Upper lobe of right lung (tissue), 1 donor: ENCODE results near the gene TMEM178B. TPM values are rescaled to one million over a fixed set of nuclear protein-coding genes. Genes with fewer than 3 reads are reported as not detected.

Experiments
- ATAC-seq: fragments of 200-7000 bp; cut with Tn5 transposase; one replicate; pipeline ENCODE4 v1.9.1; 2020; ENCODE audit warnings: mild to moderate bottlenecking, moderate library complexity
- DNase-seq: peaks from one replicate; pipeline ENCODE4 v3.0.0-alpha.2; 2020
- H3K27ac ChIP-seq: fragments of 200-600 bp; one replicate; pipeline ENCODE4 v1.8.0; 2022
- H3K27me3 ChIP-seq: fragments of 200-600 bp; one replicate; pipeline ENCODE4 v1.8.0; 2022; ENCODE audit warnings: mild to moderate bottlenecking
- H3K36me3 ChIP-seq: fragments of 200-600 bp; one replicate; pipeline ENCODE4 v1.8.0; 2022
- H3K4me1 ChIP-seq: fragments of 200-600 bp; one replicate; pipeline ENCODE4 v1.8.0; 2022
- H3K4me3 ChIP-seq: fragments of 200-600 bp; one replicate; pipeline ENCODE4 v1.8.0; 2022; ENCODE audit warnings: mild to moderate bottlenecking
- H3K9me3 ChIP-seq: fragments of 200-600 bp; one replicate; pipeline ENCODE4 v1.8.0; 2022
- intact Hi-C: fragments of 100-400 bp; cut with DNase I; formaldehyde crosslinking; loops from one replicate; pipeline ENCODE4 v1.11.0; 2022
- total RNA-seq: library from RNA; stranded (reverse); fragmentation: NEBNext Ultra II Directional; extraction: Animal tissue kit (Norgen Biotek cat#: 25700); gene quantifications from one replicate; pipeline ENCODE4 v1.2.1, GENCODE V29; 2021
- TF ChIP-seq, protein P1 (sequence below): fragments of 200-600 bp; IDR thresholded peaks from one replicate; pipeline ENCODE4 v1.8.0; 2022; ENCODE audit warnings: antibody characterized with exemption
- donor health status: DM: no; HTN: yes; CAD: no; lungs with severe emphysema.

TMEM178B gene
- total RNA-seq, 1 donor from 2014 or later, result 1.4 TPM

DNA sequence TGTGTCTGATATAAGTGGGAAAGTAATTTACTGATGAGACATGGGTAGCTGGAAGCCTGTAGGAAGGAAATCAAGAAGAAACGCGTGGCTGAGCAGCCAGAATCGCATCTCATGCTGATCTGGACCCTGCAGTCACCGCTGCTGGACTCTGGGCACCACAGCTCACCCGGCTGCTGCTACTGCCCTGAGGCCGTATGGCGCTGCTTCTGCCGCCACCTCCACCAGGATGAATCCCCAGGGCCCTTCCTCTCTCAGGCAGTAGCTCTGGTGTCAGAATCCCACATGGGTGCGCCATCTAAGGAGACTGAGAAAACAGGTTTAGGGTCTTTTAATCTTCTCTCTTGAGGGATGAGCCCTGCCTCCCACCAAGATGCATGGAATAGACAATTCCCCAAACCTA, 407.1 kb downstream of the TMEM178B start:
- Histone ChIP-seq H3K4me1 (peaks cover 3% of the 10 kb centered on the region), H3K9me3 (no peaks in the 10 kb centered on the region), H3K36me3 (no peaks in the 10 kb centered on the region), H3K27me3 (no peaks in the 10 kb centered on the region), H3K4me3 (no peak overlapping the region), H3K27ac (no peak overlapping the region)
- TF ChIP-seq, protein P1, sequence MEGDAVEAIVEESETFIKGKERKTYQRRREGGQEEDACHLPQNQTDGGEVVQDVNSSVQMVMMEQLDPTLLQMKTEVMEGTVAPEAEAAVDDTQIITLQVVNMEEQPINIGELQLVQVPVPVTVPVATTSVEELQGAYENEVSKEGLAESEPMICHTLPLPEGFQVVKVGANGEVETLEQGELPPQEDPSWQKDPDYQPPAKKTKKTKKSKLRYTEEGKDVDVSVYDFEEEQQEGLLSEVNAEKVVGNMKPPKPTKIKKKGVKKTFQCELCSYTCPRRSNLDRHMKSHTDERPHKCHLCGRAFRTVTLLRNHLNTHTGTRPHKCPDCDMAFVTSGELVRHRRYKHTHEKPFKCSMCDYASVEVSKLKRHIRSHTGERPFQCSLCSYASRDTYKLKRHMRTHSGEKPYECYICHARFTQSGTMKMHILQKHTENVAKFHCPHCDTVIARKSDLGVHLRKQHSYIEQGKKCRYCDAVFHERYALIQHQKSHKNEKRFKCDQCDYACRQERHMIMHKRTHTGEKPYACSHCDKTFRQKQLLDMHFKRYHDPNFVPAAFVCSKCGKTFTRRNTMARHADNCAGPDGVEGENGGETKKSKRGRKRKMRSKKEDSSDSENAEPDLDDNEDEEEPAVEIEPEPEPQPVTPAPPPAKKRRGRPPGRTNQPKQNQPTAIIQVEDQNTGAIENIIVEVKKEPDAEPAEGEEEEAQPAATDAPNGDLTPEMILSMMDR, result no peak
- intact Hi-C loops, result no loop called here
- ATAC-seq (no peak), DNase-seq (no peak)

DNA sequence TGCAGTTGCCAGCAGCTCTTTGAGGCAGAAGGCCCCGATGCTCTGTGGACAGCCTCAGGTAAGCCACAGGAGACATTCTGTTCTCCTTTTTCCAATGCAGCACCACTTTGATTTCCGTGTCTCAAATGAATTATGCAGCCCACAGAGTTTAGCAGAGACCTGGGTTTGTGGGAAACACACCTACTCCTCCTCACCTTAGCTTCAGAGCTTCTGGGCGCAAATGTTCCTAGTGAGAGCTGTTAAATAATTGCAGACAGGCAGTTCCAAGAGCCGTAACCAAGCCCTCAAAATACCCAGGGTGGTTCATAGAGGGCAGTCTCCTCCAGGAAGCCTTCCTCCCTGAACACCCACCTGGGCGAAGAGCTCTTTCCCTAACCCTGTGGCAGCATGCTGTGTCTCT, 408.1 kb downstream of the TMEM178B start:
- no peak for ATAC-seq
- DNase-seq, result no peak
- intact Hi-C loops, result no loop called here
- no peaks in the 10 kb centered on the region for H3K9me3 ChIP-seq
- H3K4me1 ChIP-seq, result no peaks in the 10 kb centered on the region
- H3K4me3 ChIP-seq, result no peak overlapping the region
- H3K36me3 ChIP-seq, result no peaks in the 10 kb centered on the region
- no peak overlapping the region for H3K27ac ChIP-seq
- H3K27me3 ChIP-seq, result no peaks in the 10 kb centered on the region
- TF ChIP-seq, protein P1, result no peak

DNA sequence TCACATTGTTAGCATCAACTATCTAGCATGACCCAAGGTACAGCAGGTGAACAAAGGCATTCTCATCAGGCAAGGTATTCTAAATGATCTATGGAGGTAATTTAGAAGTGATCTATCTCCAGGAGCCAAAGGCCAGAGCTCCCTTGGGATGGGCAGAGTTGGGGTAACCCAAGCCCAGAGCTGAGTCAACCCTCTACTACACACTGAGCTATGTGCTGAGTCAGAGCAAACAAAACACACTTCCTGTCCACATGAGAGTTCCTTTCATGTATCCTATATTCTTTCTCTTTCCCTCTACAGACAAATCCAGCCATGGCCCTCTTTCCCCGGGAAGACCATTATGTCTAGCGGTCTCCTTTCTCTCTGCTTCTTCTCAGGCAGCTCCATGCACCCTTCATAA, 409.2 kb downstream of the TMEM178B start:
- no peaks in the 10 kb centered on the region for H3K27me3 ChIP-seq
- TF ChIP-seq, protein P1, result no peak
- no peaks in the 10 kb centered on the region for H3K36me3 ChIP-seq
- no peak overlapping the region for H3K27ac ChIP-seq
- no peaks in the 10 kb centered on the region for H3K4me1 ChIP-seq
- no peak overlapping the region for H3K4me3 ChIP-seq
- intact Hi-C loops, result no loop called here
- H3K9me3 ChIP-seq, result no peaks in the 10 kb centered on the region
- no peak for ATAC-seq
- no peak for DNase-seq

DNA sequence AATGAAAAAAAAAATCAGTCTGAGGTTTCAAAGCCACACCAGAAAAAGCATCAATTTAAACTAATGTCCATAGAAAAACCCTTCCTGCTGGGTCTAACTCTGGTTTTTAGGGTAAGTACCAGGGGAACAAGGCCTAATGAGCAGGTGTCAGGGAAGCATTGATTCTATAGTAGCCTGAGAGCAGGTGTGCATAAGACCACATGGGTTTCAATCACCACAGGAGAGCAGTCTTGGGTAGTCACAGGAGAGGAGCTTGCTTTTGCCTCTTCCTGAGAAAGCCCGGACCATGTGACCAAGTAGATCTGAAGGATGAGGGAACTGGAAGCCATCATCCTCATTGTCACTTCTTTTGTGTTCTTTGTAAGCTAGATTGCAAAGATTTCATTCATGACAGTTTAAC, 411.0 kb downstream of the TMEM178B start:
- TF ChIP-seq, protein P1, result no peak
- DNase-seq, result no peak
- no peaks in the 10 kb centered on the region for H3K4me1 ChIP-seq
- H3K27me3 ChIP-seq, result no peaks in the 10 kb centered on the region
- no peak for ATAC-seq
- no peak overlapping the region for H3K27ac ChIP-seq
- H3K36me3 ChIP-seq, result no peaks in the 10 kb centered on the region
- intact Hi-C loops, result no loop called here
- H3K9me3 ChIP-seq, result no peaks in the 10 kb centered on the region
- H3K4me3 ChIP-seq, result no peak overlapping the region

DNA sequence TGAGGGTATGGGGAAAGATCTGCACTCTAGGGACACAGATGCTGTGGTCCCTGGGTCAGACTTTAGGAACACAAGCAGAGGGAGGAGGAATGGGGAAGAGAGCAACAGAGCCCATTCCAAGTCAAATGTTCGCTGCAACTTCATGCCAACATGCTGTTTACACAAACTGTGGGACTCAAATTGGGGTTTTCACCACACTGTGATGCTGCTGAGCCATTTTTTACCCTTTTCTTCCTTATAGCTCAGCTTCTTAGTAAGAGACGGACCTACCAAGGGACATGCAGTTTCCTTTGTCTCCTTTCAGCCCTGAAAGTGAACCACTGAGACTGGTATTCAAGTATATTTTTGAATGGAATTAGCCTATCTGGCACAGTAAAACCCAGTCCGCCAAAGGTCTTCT, 413.1 kb downstream of the TMEM178B start:
- Histone ChIP-seq H3K4me1 (no peaks in the 10 kb centered on the region), H3K27me3 (no peaks in the 10 kb centered on the region), H3K4me3 (no peak overlapping the region), H3K9me3 (no peaks in the 10 kb centered on the region), H3K36me3 (no peaks in the 10 kb centered on the region), H3K27ac (no peak overlapping the region)
- TF ChIP-seq, protein P1, result no peak
- no peak for ATAC-seq
- intact Hi-C loops, result no loop called here
- no peak for DNase-seq

DNA sequence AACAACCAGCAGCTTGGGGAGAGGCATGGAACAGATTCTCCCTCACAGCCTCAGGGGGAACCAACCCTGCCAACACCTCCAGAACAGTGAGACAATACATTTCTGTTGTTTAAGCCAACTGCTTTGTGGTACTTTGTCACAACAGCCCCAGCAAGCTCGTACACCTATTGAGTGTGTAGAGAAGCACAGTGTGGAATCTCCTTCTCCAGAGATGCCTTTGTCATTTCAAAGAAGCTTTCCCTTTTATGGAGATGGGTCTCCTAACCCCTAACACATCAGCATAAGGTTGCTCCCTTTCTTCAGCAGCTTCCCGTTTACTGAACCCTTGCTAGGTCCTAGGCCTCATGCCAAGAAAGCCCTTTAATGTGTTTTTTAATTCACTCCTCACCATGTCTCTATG, 416.6 kb downstream of the TMEM178B start:
- no peak for DNase-seq
- no peaks in the 10 kb centered on the region for H3K36me3 ChIP-seq
- intact Hi-C loops, result no loop called here
- H3K27me3 ChIP-seq, result no peaks in the 10 kb centered on the region
- TF ChIP-seq, protein P1, result no peak
- ATAC-seq, result no peak
- no peaks in the 10 kb centered on the region for H3K9me3 ChIP-seq
- no peak overlapping the region for H3K27ac ChIP-seq
- no peak overlapping the region for H3K4me3 ChIP-seq
- no peaks in the 10 kb centered on the region for H3K4me1 ChIP-seq
